NCI-H345 (cell line): ENCODE measurements around the gene KCNMB3.
"Not testable (repeated sequence)": the region's sequence is repeated elsewhere in the genome, so short reads cannot be mapped to it uniquely, and the experiment has no call there.

Source experiments
- DNase-seq: peaks from one replicate; lab custom pipeline; 2025; lab: John Stamatoyannopoulos, UW

Gene KCNMB3

GRCh38 chr3:179264449-179264848 lies 13.5 kb upstream of the KCNMB3 start:
- DNase-seq: no peak

- DNase-seq: no peak
Measured at GRCh38 chr3:179263134-179263533, 12.2 kb upstream of the KCNMB3 start.

DNA sequence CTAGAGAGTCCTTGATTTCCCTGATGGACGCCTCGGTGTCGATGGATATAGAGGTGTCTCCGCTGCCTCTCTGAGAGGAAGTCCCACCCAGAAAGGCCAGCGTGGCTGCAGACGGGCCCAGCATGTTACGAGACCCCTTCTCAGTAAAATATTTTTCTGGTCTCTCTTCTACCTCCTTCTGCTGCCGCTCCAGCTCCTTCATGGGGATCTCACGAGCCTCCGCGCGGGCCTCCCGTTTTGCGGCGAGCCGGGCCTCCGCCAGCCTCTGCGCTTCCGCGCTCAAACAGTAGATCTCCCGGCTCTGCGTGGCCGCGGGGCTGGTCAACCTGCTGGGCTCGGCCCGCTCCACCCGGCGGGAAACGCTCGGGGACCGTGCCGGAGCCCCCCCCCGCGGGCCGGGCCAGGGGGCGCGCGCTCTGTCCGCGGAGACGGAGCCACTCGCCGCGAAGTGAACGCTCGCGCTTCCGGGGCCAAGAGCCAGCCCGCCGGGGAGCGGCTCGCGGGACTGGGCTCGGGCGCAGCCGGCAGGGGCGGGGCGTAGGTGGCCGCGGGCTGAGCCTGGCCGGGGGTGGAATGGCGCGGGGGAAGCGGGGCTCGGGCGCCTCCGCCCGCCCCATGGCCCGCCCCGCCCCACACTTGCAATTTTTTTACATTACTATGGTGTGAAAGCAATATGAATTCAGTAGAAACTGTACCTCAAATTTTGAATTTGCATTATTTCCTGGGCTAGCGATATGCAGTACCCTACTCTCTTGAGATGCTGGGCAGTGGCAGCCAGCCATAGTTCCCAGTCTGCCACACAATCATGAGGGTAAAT lies 10.2 kb upstream of the KCNMB3 start:
- DNase-seq: peak; percentile 89

GRCh38 chr3:179259959-179260756 lies 9.2 kb upstream of the KCNMB3 start:
- DNase-seq: not testable (repeated sequence)

GRCh38 chr3:179258820-179259219 lies 7.9 kb upstream of the KCNMB3 start:
- DNase-seq: no peak

DNA sequence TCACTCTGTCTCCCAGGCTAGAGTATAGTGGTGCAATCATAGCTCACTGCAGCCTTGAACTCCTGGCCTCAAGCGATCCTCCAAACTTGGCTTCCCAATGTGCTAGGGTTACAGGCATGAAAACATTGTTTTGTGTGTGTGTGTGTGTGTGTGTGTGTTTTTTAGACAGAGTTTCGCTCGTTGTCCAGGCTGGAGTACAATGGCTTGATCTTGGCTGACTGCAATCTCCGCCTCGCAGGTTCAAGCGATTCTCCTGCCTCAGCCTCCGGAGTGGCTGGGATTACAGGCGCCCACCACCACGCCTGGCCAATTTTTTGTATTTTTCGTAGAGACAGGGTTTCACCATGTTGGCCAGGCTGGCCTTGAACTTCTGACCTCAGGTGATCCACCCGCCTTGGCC lies 6.8 kb upstream of the KCNMB3 start:
- DNase-seq: not testable (repeated sequence)

DNA sequence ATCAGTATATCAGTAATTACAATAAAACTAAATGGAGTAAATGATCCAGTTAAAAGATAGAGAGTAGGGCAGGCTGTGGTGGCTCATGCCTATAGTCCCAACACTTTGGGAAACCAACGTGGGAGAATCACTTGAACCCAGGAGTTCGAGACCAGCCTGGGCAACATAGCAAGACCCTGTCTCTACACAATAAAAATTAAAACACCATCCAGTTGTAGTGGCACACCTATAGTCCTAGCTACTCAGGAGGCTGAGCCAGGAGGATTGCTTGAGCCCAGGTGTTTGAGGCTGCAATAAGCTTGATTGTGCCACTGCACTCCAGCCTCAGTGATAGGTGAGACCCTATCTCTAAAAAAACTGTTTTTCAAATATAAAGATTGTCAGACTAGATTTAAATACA lies 5.9 kb upstream of the KCNMB3 start:
- DNase-seq: no peak

DNA sequence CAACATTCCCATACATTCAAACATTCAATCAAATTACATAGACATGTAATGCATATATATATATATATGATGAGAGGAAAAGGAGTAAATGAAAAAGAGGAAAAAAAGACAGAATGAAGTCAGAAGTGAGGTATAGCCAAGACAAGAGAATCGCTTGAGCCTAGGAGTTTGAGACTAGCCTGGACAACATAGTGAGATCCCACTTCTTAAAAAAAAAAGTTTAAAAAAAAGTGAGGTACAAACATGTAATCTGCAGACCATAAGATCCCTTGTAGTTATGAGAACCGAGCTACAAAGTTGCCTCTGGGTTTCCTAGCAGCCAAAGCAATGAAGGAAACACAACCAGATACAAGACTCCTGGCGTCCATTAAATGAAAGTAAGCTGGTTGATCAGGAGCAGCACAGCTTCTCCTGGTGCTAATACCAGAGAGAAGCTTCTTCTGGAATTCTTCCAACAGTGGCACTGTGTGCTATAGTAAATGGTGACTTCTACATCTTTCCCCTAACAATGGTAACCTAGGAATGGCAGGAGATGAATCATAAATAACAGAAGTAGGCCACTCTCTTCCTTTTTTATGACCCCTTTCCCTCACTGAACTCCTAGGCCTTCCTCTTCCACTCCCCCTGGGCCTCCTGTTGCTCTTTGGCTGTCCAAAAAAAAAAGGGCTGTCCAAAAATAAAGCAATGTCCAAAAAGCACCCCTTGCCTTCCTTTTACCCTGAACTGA lies 3.5 kb downstream of the KCNMB3 start:
- DNase-seq: no peak

DNA sequence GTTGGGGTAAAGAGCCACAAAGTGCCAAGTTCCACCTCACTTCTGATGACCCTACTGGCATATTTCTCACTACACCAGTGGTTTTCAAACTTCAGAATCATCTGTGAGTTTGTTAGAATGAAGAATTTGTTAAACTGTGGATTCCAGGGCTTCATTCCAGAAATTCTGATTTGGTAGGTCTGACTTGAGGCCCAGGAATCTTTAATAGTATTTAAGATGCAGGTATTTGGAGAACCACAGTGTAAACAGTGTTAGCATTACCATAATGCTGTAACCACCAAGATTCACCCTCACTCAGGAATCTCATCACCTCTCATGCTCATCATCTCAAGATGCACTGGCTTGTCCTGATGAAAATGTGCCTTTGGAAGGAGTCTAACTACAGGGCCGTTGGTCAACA lies 6.0 kb downstream of the KCNMB3 start:
- DNase-seq: no peak

GRCh38 chr3:179242859-179243258 lies 8.1 kb downstream of the KCNMB3 start:
- DNase-seq: not testable (repeated sequence)

DNA sequence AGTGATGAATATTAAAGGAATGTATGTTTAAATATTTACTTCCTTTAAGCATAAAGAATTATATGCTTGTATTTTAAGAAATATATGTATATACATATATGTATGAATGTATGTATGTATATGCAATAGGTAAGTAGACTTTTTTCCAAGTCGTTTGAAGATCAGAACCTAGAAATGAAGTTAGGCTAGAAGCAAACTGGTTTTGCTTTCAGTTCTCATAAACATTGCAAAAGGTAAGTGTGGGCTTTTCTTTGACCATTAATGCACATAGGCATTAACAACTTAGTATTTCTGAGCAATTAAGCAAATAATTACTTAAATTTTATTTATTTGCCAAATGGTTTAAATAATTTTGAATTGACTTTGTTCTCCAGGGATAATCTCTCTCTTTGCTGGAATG lies 10.6 kb downstream of the KCNMB3 start:
- DNase-seq: not testable (repeated sequence)

- no peak for DNase-seq
Measured at GRCh38 chr3:179236669-179237301, 14.1 kb downstream of the KCNMB3 start.

GRCh38 chr3:179234199-179234598 lies 16.7 kb downstream of the KCNMB3 start:
- no peak for DNase-seq

DNA sequence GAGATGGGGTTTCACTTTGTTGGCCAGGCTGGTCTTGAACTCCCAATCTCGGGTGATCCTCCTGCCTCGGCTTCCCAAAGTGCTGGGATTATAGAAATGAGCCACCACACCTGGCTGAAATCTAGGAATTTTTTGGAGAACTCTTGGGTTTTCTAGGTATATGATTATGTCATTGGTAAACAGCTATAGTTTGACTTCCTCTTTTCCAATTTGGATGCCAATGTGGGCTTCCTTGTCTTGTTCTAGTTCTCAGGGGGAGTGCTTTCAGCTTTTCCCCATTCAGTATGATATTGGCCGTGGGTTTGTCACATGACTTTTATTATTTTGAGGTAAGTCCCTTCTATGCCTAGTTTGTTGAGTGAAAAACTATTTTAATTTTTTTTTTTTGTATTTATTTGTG lies 17.9 kb downstream of the KCNMB3 start:
- DNase-seq: no peak

- no peak for DNase-seq
Measured at GRCh38 chr3:179229177-179229576, 21.7 kb downstream of the KCNMB3 start.

- no peak for DNase-seq
Measured at GRCh38 chr3:179227349-179227748, 23.6 kb downstream of the KCNMB3 start.

DNA sequence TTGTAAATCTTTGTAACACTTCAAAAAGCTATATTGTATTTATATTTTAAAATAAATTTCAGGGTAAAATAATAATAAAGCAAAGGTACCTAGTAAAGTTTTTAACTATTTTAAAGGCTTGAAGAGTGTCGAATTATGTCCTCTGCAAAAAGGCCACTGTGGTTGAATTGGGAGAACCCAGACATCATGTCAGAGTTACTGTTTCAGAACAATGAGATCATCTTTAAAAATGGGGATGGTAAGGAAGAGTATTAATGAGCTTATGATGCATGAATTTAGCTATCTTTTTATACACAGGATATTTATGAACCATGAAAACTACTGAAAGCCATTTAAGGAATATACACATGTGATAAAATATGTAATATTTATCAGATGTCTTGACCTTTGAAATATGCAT lies 26.3 kb downstream of the KCNMB3 start:
- DNase-seq: no peak

GRCh38 chr3:179223548-179223947 lies 27.4 kb downstream of the KCNMB3 start:
- no peak for DNase-seq

GRCh38 chr3:179218213-179218612 lies 32.7 kb downstream of the KCNMB3 start:
- not testable (repeated sequence) for DNase-seq

DNA sequence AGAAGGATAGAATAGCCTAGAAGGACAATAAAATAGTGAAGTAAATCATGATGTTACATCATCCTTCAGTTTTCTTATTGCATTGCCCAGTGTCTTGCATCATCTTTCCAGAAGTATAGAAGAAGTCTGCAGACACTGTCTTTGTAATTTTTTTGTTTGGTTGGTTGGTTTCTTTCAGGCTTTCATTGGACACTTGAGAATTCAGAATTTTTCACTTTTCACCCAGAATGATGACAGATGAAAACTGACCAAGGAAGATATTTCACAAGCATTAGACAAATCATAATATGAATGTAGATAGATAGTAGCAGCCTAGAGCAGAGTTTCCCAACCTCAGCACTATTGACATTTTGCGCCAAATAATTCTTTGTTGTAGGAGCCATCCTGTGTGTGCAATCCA lies 35.4 kb downstream of the KCNMB3 start:
- not testable (repeated sequence) for DNase-seq

DNA sequence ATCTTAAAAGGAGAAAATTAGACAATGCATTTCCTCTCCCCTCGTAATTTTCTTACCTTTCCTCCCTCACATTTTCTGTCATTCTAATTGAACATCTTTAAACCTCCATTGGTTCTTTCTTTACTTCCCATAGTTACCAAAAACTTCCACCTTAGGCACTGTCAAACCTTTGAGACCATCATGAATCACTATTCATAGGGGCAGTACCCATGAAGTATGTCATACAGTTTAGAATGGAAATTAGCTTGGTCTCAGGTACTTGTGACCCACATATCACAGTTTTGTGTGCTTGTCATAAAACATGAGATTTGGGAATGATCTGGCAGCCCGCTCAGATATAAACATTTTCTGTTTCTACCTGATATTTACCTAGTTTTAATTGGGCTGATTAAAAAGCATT lies 50.1 kb downstream of the KCNMB3 start:
- DNase-seq: no peak

DNA sequence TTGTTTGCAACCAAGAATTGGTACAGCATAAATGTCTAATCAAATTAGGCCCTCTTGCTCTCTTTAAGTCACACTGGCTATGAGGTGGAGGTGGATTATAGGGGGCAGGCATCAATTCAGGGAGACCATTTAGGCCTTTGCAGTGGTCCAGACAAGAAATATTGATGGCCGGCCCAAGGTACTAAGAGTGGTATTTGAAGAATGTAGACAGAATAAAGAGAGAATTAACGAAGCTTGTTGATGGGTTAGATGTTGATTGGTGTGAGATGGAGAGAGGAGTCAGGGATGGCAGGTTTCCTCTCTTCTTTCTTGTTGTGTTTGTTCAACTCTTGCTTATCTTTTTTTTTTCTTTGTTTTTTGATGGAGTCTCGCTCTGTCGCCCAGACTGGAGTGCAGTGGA lies 54.2 kb downstream of the KCNMB3 start:
- DNase-seq: no peak
